Measurements from ENCODE around the gene FGR.
A peak's percentile ranks its signal among the peaks of the same experiment; 100 is the strongest.

Gene FGR

DNA sequence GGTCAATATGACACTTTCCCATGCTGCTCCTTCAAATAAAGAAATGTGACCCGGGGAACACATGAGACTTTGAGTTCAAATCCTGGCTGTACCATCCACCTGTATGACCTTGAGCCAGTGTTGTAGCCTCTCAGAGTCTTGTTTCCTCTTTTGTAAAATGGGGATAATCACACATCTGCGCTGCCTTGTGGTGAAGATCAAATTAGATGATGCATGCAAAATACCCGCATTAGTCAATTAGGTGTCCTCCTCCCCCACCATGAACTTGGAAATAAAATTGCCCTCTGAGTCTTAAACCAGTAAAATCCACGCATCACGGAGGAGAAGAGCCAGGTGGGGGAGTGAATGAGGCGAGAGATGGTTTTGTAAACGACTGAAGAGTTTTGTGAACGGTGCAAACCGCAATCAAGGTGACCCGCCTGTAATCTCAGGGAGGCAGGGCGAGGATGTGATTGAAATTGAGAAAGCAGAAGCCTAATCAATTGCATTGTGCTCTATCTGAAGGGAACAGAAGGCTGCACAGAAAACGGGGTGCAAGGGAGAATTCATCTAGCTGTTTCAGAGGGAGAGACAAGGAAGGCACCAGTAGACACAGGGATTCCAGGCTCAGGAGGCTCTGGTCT lies 25.3 kb downstream of the FGR start:
- no peak for DNase-seq (ENCODE audit: low read depth)
- TF ChIP-seq POLR2A (IDR thresholded peaks at IDR 0.05; ENCODE audit: extremely low read depth, insufficient read length): no peak
- TF ChIP-seq, protein P1, sequence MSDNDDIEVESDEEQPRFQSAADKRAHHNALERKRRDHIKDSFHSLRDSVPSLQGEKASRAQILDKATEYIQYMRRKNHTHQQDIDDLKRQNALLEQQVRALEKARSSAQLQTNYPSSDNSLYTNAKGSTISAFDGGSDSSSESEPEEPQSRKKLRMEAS (IDR thresholded peaks at IDR 0.05; ENCODE audit: low read depth, low read length): no peak
- TF ChIP-seq, protein P2, sequence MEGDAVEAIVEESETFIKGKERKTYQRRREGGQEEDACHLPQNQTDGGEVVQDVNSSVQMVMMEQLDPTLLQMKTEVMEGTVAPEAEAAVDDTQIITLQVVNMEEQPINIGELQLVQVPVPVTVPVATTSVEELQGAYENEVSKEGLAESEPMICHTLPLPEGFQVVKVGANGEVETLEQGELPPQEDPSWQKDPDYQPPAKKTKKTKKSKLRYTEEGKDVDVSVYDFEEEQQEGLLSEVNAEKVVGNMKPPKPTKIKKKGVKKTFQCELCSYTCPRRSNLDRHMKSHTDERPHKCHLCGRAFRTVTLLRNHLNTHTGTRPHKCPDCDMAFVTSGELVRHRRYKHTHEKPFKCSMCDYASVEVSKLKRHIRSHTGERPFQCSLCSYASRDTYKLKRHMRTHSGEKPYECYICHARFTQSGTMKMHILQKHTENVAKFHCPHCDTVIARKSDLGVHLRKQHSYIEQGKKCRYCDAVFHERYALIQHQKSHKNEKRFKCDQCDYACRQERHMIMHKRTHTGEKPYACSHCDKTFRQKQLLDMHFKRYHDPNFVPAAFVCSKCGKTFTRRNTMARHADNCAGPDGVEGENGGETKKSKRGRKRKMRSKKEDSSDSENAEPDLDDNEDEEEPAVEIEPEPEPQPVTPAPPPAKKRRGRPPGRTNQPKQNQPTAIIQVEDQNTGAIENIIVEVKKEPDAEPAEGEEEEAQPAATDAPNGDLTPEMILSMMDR (IDR thresholded peaks at IDR 0.05; ENCODE audit: low read depth, low read length): no peak
- TF ChIP-seq MYC (IDR thresholded peaks at IDR 0.05; ENCODE audit: low read depth, low read length): no peak
- H3K4me3 ChIP-seq (ENCODE audit: low read depth, low read length): no peak overlapping the region

DNA sequence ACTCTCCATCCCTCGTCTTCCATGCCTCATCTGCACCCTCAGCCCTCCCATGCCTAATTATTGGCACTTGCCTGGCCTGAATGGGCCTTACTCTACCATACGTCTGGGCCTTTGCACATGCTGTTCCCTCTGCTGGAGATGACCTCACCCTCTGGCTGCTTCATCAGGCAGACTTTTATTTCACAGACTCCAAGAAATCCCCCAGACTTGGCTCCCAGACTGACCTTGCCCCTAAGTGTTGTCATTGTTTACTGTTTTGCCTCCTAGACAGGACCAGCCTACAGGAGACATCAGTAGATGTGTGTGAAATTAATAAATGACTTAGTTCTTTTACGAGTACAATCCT lies 25.8 kb downstream of the FGR start:
- no peak for DNase-seq (ENCODE audit: low read depth)
- TF ChIP-seq MYC (IDR thresholded peaks at IDR 0.05; ENCODE audit: low read depth, low read length): no peak
- TF ChIP-seq, protein P1 (IDR thresholded peaks at IDR 0.05; ENCODE audit: low read depth, low read length): no peak
- TF ChIP-seq, protein P2 (IDR thresholded peaks at IDR 0.05; ENCODE audit: low read depth, low read length): no peak
- TF ChIP-seq POLR2A (IDR thresholded peaks at IDR 0.05; ENCODE audit: extremely low read depth, insufficient read length): no peak
- H3K4me3 ChIP-seq (ENCODE audit: low read depth, low read length): no peak overlapping the region

DNA sequence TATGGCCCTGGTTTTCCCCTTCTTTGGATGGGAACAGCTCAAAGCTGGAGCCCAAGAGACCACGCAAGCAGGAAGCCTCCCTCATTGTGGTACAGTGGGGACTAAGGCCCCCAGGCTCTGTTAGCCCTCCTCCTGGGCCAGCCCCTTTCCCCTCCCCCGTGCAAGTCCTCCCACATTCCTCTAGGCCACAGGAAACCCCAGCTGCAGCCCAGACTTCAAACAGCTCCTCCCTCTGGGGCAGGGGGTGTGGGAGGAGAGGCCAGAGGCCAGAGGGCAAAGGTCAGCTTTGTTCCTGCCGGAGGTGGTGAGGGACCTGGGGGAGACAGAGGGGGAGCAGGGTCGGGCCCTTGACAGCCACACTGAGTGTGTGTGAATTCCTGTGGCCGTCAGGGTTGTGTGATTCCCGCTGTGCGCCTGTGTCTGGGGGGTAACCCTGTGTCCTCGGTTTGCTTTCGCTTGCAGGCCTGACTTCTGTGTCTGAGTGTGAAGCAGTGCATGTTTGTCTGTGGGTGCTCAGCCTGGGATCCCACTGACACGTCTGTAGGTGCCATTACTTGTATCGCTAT lies 27.7 kb downstream of the FGR start:
- DNase-seq (ENCODE audit: low read depth): peak; percentile 89
- no peak for TF ChIP-seq POLR2A (IDR thresholded peaks at IDR 0.05; ENCODE audit: extremely low read depth, insufficient read length)
- TF ChIP-seq, protein P1 (IDR thresholded peaks at IDR 0.05; ENCODE audit: low read depth, low read length): no peak
- TF ChIP-seq, protein P2 (IDR thresholded peaks at IDR 0.05; ENCODE audit: low read depth, low read length): no peak
- no peak for TF ChIP-seq MYC (IDR thresholded peaks at IDR 0.05; ENCODE audit: low read depth, low read length)
- H3K4me3 ChIP-seq (ENCODE audit: low read depth, low read length): peak overlapping the region; percentile 3

DNA sequence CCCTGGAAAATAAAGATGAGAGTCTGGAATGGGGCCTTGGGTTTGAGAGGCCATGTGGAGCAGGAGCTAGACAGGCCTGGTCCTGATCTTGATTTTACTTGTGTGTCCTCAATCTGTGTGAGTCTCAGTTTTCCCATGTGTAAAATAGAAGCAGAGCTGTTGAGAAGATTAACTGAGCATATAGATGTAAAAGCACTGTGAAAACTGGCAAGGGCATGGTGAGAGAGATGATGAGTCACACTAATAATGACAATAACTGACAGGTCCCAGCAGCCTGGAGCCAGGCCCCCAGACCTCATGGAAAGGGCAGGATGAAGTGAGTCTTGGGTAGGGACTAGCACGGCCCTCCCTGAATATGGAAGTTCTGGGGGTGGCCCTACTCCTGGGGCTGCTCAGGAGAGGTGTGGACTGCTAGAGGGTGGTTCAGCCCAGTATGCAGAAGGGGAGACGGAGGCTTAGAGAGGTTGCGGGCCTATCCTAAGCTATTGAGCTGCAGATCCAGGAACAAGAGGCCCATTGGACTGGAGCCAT lies 28.2 kb downstream of the FGR start:
- peak overlapping the region; percentile 3 for H3K4me3 ChIP-seq (ENCODE audit: low read depth, low read length)
- TF ChIP-seq MYC (IDR thresholded peaks at IDR 0.05; ENCODE audit: low read depth, low read length) (no peak), POLR2A (IDR thresholded peaks at IDR 0.05; ENCODE audit: extremely low read depth, insufficient read length) (no peak)
- TF ChIP-seq, protein P1 (IDR thresholded peaks at IDR 0.05; ENCODE audit: low read depth, low read length): no peak
- TF ChIP-seq, protein P2 (IDR thresholded peaks at IDR 0.05; ENCODE audit: low read depth, low read length): no peak
- DNase-seq (ENCODE audit: low read depth): peak; percentile 67

DNA sequence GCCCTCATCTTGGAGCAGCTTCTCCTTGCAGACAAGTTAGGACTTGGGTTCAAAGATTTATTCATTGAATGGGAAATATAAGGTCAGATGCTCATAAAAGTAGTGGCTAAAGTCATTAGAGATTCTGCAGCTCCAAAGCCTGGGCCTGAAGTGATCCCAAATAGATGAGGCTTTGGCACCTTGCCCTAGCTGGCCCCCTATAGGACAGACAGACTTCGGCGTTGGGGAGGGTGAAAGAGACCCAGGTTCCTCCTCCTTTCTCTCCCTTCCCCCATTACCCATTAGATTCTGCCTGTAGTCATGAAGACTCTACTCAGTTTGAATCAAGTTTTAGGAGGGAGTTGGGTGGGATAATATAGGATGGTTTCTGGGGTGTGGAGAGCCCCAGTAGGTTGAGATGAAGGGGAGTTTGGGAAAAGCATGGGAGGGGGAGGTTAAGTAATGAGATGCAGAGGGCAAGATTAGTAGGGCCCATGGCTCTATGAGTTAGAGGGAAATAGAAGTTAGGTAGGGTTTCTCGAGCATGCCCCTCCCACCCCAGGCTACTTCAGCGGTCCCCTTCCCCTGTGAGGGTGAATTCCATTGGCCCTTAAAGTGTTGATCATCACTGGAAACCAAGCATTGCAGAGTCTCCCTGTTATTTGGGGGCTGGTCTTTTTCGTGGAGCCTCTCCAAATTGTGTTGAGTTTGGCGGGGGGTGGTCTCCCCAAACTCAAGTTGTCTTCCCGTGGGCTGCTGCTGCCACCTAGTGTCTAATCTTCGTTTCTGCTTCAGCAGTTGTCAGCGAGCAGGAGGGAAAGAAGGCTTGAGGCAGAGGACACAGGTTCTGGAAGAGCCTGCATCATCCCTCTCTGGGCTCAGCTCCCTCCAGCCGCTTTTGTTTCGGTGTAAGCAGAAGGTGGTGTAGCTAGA lies 28.9 kb downstream of the FGR start:
- no peak overlapping the region for H3K4me3 ChIP-seq (ENCODE audit: low read depth, low read length)
- TF ChIP-seq POLR2A (IDR thresholded peaks at IDR 0.05; ENCODE audit: extremely low read depth, insufficient read length) (no peak), MYC (IDR thresholded peaks at IDR 0.05; ENCODE audit: low read depth, low read length) (no peak)
- TF ChIP-seq, protein P1 (IDR thresholded peaks at IDR 0.05; ENCODE audit: low read depth, low read length): peak; percentile 35
- TF ChIP-seq, protein P2 (IDR thresholded peaks at IDR 0.05; ENCODE audit: low read depth, low read length): peak; percentile 68
- peak; percentile 80 for DNase-seq (ENCODE audit: low read depth)

All from NB4 (cell line).